Fibroblast of upper back skin (primary cell): ENCODE measurements around the gene MRAS.
"Not testable (repeated sequence)": the region's sequence is repeated elsewhere in the genome, so short reads cannot be mapped to it uniquely, and the experiment has no call there.

Experiments
- DNase-seq: peaks from one replicate; pipeline ENCODE4 v3.0.0-alpha.2; 2013

Gene MRAS

GRCh38 chr3:138367911-138368310 is 19.5 kb downstream of the MRAS start:
- no peak for DNase-seq

- no peak for DNase-seq
Observed at GRCh38 chr3:138369151-138369900, 20.9 kb downstream of the MRAS start.

GRCh38 chr3:138370321-138370720 is 21.9 kb downstream of the MRAS start:
- DNase-seq: no peak

- no peak for DNase-seq
Observed at GRCh38 chr3:138371070-138371965, 22.9 kb downstream of the MRAS start.

DNA sequence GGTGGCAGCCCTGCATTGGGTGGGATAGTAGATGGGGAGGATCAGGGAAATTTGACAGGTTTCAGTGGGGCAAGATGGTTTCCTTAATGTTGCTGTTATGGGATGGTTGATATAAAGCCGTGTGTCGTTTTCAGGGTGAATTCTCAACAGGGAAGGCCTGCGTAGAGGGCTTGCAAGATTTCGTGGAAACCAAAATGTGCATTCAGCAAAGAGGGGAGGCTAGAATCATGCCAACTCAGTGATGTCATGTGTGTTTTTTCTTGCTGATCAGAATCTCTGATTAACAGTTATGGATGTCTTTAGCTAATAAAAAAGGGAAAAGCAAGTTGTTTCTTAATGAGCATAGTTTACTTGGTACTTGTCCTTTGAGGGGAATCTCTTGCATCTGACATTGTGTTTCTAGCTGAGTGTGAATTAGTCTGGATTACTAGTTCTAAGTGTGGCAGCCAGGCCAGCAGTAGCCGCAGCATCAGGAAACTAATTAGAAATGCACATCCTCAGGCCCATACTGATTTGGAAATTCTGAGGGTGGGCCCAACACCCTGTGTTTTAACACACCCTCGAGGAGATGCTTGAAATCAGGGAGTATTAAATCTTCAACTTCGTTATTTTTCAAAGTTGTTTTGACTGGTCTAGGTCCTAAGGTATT is 24.8 kb downstream of the MRAS start:
- no peak for DNase-seq

GRCh38 chr3:138373736-138374094 is 25.3 kb downstream of the MRAS start:
- no peak for DNase-seq

GRCh38 chr3:138374573-138375134 is 26.3 kb downstream of the MRAS start:
- DNase-seq: no peak

DNA sequence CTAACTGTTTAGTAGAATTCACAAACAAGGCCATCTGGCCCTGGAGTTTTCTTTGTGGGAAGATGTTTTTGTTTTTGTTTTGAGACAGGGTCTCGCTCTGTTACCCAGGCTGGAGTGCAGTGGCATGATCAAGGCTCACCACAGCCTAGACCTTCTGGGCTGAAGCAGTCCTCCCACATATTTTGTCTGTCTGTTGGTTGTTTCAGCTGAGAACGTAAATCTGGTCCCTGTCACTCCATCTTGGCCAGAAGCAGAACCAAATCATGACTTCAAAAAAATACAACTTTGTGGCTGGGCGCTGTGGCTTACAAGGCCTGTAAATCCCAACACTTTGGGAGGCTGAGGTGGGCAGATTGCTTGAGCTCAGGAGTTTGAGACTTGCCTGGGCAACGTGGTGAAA is 27.1 kb downstream of the MRAS start:
- no peak for DNase-seq

GRCh38 chr3:138376663-138377062 is 28.3 kb downstream of the MRAS start:
- DNase-seq: no peak

GRCh38 chr3:138377212-138377611 is 28.8 kb downstream of the MRAS start:
- not testable (repeated sequence) for DNase-seq

DNA sequence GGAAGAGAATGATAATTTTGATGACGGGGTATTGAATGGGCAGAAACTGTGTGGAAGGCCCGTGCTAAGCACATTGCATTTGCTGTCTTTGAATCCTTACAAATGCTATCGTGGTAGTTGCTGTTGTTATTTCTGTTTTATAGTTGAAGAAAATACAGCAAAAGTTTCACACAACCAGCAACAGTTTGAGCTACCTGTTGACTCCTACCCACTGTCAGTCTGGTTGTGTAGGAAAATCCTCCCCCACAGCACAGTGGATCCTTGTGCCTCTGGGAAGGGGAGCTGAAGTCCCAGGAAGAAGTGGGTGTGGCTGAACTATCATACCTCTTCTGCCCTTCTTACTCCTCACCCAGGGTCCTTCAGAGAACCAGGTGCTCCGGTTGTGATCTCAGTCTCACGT is 29.4 kb downstream of the MRAS start:
- no peak for DNase-seq

- no peak for DNase-seq
Observed at GRCh38 chr3:138378331-138378730, 30.0 kb downstream of the MRAS start.

DNA sequence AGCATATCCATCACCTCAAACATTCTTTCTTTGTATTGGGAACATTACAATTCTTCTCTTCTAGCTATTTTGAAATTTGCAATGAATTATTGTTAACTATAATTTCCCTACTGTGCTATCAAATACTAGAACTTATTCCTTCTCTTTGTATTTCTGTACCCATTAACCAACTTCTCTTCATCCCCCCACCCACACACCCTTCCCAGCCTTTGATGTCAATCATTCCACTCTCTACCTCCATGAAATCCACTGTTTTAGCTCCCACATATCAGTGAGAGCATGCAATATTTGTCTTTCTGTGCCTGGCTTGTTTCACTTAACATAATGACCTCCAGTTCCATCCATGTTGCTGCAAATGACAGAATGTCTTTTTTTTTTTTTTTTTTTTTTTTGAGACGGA is 30.6 kb downstream of the MRAS start:
- DNase-seq: no peak

GRCh38 chr3:138381413-138381901 is 33.1 kb downstream of the MRAS start:
- DNase-seq: peak; percentile 32

GRCh38 chr3:138381950-138382715 is 33.8 kb downstream of the MRAS start:
- DNase-seq: peak; percentile 25

GRCh38 chr3:138383715-138384465 is 35.5 kb downstream of the MRAS start:
- DNase-seq: no peak

DNA sequence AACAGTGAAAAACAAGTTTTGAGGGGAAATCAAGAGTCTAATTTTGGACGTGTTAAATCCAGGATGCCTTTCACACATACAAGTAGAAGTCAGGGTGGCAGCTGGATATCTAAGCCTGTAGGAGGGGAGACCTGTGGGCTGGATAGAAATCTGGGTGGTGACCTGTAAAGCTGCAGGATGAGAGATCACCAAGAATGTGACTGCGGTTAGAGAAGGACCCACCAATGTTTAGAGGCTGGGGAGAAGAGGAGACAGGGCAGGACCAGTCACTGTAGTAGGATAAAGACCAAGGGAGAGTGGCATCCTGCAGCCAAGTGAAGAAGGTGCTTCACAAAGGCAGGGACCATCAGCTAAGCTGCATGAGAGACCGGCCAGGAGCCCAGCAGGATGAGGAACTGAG is 36.2 kb downstream of the MRAS start:
- DNase-seq: no peak

DNA sequence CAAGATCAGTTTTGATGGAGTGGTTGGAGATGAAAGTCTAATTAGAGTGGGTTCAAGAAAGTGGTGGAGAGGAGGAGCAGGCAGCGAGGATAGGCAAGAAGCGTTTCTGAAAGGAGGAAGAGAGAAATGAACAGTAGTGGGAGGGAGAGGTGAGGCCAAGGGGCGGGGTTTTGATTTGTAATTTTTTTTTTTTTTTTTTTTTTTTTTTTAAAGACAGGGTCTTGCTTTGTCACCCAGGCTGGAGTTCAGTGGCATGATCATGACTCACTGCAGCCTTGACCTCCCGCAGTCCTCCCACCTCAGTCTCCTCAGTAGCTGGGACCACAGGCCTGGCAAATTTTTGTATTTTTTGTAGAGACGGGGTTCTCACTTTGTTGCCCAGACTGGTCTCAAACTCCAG is 36.6 kb downstream of the MRAS start:
- no peak for DNase-seq

GRCh38 chr3:138389144-138389601 is 40.8 kb downstream of the MRAS start:
- DNase-seq: peak; percentile 60

GRCh38 chr3:138389841-138390581 is 41.6 kb downstream of the MRAS start:
- DNase-seq: peak; percentile 98

DNA sequence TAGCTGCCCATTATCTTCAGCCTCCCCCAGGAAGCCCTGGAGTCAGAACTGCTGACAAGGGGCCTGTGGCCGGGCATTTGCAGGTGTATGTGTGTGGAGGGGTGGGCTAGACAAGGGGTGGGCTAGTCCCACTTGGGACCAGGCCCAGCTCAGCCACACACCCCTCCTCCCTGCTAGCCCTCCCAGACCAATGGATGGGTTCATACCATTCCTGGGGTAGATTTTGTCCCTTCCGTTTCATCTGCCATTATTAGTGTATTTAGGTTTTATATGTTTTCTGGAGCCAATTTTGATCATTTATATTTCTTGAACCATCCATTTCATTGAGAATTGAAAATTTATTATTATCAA is 42.2 kb downstream of the MRAS start:
- DNase-seq: no peak
